GM19397 (cell line): ENCODE results near the gene FFAR3.
A peak's percentile ranks its signal among the peaks of the same experiment; 100 is the strongest.

Source experiments
- ATAC-seq: cut with Tn5 transposase; IDR thresholded peaks from one replicate; pipeline ENCODE4 v1.9.1; 2021; ENCODE audit warnings: mild to moderate bottlenecking, moderate library complexity; ENCODE audit not compliant: unreplicated experiment

FFAR3 gene

GRCh38 chr19:35329323-35329722 is 28.9 kb upstream of the FFAR3 start:
- ATAC-seq: no peak

GRCh38 chr19:35330475-35330874 is 27.8 kb upstream of the FFAR3 start:
- peak; percentile 65 for ATAC-seq

- ATAC-seq: no peak
These were observed 26.6 kb upstream of the FFAR3 start for GRCh38 chr19:35331551-35332214.

GRCh38 chr19:35332817-35333216 is 25.4 kb upstream of the FFAR3 start:
- no peak for ATAC-seq

GRCh38 chr19:35334144-35334753 is 24.0 kb upstream of the FFAR3 start:
- no peak for ATAC-seq

- ATAC-seq: no peak
These were observed 21.9 kb upstream of the FFAR3 start for GRCh38 chr19:35336166-35336955.

GRCh38 chr19:35337097-35337983 is 20.9 kb upstream of the FFAR3 start:
- ATAC-seq: no peak

- ATAC-seq: no peak
These were observed 20.3 kb upstream of the FFAR3 start for GRCh38 chr19:35337984-35338296.

- no peak for ATAC-seq
These were observed 17.8 kb upstream of the FFAR3 start for GRCh38 chr19:35340431-35340830.

- no peak for ATAC-seq
These were observed 17.3 kb upstream of the FFAR3 start for GRCh38 chr19:35341006-35341405.

- no peak for ATAC-seq
These were observed 16.6 kb upstream of the FFAR3 start for GRCh38 chr19:35341565-35342225.

- no peak for ATAC-seq
These were observed 15.8 kb upstream of the FFAR3 start for GRCh38 chr19:35342430-35342829.

GRCh38 chr19:35344511-35345031 is 13.7 kb upstream of the FFAR3 start:
- ATAC-seq: no peak

GRCh38 chr19:35345671-35346111 is 12.6 kb upstream of the FFAR3 start:
- ATAC-seq: no peak

- ATAC-seq: no peak
These were observed 11.8 kb upstream of the FFAR3 start for GRCh38 chr19:35346193-35347052.

GRCh38 chr19:35347171-35347929 is 10.9 kb upstream of the FFAR3 start, which contains the start of gene FFAR1:
Gene FFAR1, plus strand, starts transcription at chr19:35347902. Its CDS starts 3,650 bp downstream, at chr19:35351552.
- peak; percentile 53 for ATAC-seq

GRCh38 chr19:35347930-35348298 is 10.3 kb upstream of the FFAR3 start:
- ATAC-seq: no peak

- ATAC-seq: no peak
These were observed 9.2 kb upstream of the FFAR3 start for GRCh38 chr19:35348911-35349611.
